HepG2 (cell line): Measurements from ENCODE around the gene FAT2.

ENCODE experiments used
- EP300 ChIP-seq, 3 experiments: sonication (generic) in 1 of 3; formaldehyde crosslinking in 1 of 3; IDR thresholded peaks; 2 replicates each; pipeline versions ENCODE4 v1.5.1 to v1.6.1; 2011 to 2020; ENCODE audit warnings: low read depth in 2 of 3, low read length in 2 of 3, borderline replicate concordance in 1 of 3, improper control_type of control experiment in 1 of 3, mild to moderate bottlenecking in 1 of 3, missing genetic modification reagents in 1 of 3, moderate library complexity in 1 of 3
- IKZF1 ChIP-seq: fragments of 450-650 bp; IDR thresholded peaks from 2 replicates; pipeline ENCODE4 v1.7.1; 2016
- POLR2A ChIP-seq, 2 experiments: IDR thresholded peaks; 2 replicates each; pipeline ENCODE4 v1.6.1; 2011; ENCODE audit warnings: low read depth in 2 of 2, low read length in 2 of 2, mild to moderate bottlenecking in 1 of 2, moderate library complexity in 1 of 2; ENCODE audit not compliant: insufficient read depth in 1 of 2
- ZNF3 ChIP-seq: IDR thresholded peaks from 2 replicates; pipeline ENCODE4 v1.7.0; 2017; ENCODE audit warnings: inconsistent platforms

DNA sequence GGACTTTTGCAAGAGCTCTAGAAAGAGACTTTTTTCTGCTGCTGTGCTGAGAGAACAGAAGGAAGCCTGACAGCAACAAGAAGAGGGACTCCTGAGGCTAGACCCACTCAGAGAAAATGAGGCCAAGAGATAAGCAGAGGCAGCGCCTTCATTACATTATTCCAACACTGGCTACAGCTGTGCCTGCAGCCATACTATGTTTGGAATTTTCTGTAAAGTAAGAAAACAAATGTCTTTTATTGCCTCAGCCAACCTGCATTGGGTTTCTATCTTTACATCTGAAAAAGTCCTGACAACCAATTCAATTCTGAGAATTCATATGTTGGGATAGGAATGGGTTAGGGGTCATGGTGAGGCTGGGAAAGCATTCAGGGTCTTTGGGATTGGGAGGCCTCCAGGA is 33.7 kb downstream of the FAT2 start:
- TF ChIP-seq POLR2A (IDR thresholded peaks at IDR 0.05; ENCODE audit: insufficient read depth in 1 of 2, low read depth in 2 of 2, low read length in 2 of 2) (no peak), IKZF1 (no peak), EP300 (IDR thresholded peaks at IDR 0.05; ENCODE audit: low read depth in 2 of 2, low read length in 2 of 2) (no peak), EP300 (CRISPR knock-in tag; IDR thresholded peaks at IDR 0.05; ENCODE audit: borderline replicate concordance) (no peak), ZNF3 (CRISPR knock-in tag) (no peak)
